Right lobe of liver (tissue), 4 donors: Measurements from ENCODE around the gene PRKCA.

ENCODE experiments used
- CTCF ChIP-seq, 4 donors: fragments of 200-600 bp in 3 of 4; fragments of 450-650 bp in 1 of 4; IDR thresholded peaks; one replicate each; pipeline versions ENCODE4 v1.5.1 to v1.8.0; 2016 to 2022; ENCODE audit warnings: antibody characterized with exemption in 4 of 4, mild to moderate bottlenecking in 2 of 4
- POLR2A ChIP-seq: fragments of 450-650 bp; IDR thresholded peaks from one replicate; pipeline ENCODE4 v1.6.1; 2017; ENCODE audit warnings: antibody characterized with exemption, mild to moderate bottlenecking
- donor health status: DM: no; HTN: no; CAD: no.
- donor health status: DM: no; HTN: no; CAD: no.
- donor health status: DM: no; HTN: yes; CAD: no.

GRCh38 chr17:66398059-66398458 is 95.6 kb downstream of the PRKCA start:
- TF ChIP-seq CTCF (IDR thresholded peaks at IDR 0.05): no peak
- TF ChIP-seq POLR2A: no peak
